Muscle of back (tissue), 13 donors: ENCODE measurements around the gene PHF20. TPM values are rescaled to one million over a fixed set of nuclear protein-coding genes. Genes with fewer than 3 reads are reported as not detected.
"Not testable (repeated sequence)": the region's sequence is repeated elsewhere in the genome, so short reads cannot be mapped to it uniquely, and the experiment has no call there.

Source experiments
- DNase-seq, 3 donors: peaks; one replicate each; pipeline versions ENCODE4 v3.0.0 to v3.0.0-alpha.2; 2013
- long read RNA-seq, 9 donors: transcript quantifications; one replicate each; lab custom pipeline, GENCODE V29; 2026
- polyA plus RNA-seq, 10 donors: library from polyadenylated mRNA; unstranded; fragments of 120-200 nt; gene quantifications; one replicate each; pipeline ENCODE4 v1.2.1, GENCODE V29; 2013; ENCODE audit not compliant: insufficient read length in 10 of 10

PHF20 gene
- polyA plus RNA-seq: 10 to 100 TPM; 22.8 to 35.7 (median 29.3) TPM
- long read RNA-seq, donor 1, full-length matches to known transcripts: 4 of 4 reads
- long read RNA-seq, donor 1, partial matches to known transcripts: 0 of 4 reads
- long read RNA-seq, donor 1, other reads (novel, unspliced or antisense): 0 of 4 reads
- long read RNA-seq, donor 2, partial matches to known transcripts: 0 of 1 reads
- long read RNA-seq, donor 2, other reads (novel, unspliced or antisense): 0 of 1 reads
- long read RNA-seq, donor 3: 0 reads
- long read RNA-seq, donor 4, partial matches to known transcripts: 0 of 21 reads
- long read RNA-seq, donor 4, other reads (novel, unspliced or antisense): 17 of 21 reads
- long read RNA-seq, donor 5, partial matches to known transcripts: 0 of 5 reads
- long read RNA-seq, donor 5, other reads (novel, unspliced or antisense): 0 of 5 reads
- long read RNA-seq, donor 6, partial matches to known transcripts: 0 of 51 reads
- long read RNA-seq, donor 6, other reads (novel, unspliced or antisense): 48 of 51 reads
- long read RNA-seq, donor 7, partial matches to known transcripts: 21 of 22 reads
- long read RNA-seq, donor 7, other reads (novel, unspliced or antisense): 0 of 22 reads
- long read RNA-seq, donor 8, partial matches to known transcripts: 0 of 4 reads
- long read RNA-seq, donor 8, other reads (novel, unspliced or antisense): 0 of 4 reads
- long read RNA-seq, donor 9: 0 reads

GRCh38 chr20:35771689-35772562 lies at the start of gene PHF20:
Gene PHF20, plus strand, starts transcription at chr20:35772015. Its CDS starts 29,508 bp downstream, at chr20:35801523.
- peak; percentile 95 to 98 (median 97) for DNase-seq

DNA sequence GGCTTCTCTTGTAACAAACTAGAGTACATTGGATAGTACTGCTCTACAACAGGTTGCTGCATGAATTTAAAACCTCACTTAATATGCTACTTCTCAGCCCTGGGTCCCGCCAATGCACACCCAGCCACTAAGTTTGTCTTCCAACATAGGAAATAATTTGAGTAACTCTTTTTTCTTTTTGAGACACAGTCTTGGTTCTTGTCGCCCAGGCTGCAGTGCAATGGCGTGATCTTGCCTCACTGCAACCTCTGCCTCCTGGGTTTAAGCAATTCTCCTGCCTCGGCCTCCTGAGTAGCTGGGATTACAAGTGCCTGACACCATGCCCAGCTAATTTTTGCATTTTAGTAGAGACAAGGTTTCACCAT lies 48.6 kb upstream of the PHF20 start:
- not testable (repeated sequence) for DNase-seq

DNA sequence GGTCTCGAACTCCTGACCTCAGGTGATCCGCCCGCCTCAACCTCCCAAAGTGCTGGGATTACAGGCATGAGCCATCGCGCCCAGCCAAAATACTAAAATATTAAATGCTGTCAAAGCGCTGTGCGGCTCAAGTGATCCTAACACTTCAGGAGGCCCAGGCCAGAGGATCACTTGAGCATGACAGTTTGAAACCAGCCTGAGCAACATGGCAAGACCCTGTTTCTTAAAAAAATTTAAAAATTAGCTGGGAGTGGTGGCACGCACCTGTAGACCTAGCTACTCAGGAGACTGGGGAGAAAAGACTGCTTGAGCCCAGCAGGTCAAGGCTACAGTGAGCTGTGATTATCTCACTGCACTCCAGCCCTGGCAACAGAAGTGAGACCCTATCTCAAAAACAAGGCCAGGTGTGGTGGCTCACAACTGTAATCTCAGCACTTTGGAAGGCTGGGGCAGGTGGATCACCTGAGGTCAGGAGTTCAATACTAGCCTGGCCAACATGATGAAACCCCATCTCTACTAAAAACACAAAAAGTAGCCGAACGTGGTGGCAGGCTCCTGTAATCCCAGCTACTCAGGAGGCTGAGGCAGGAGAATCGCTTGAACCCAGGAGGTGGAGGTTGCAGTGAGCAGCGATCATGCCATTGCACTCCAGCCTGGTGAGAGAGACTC lies 48.0 kb upstream of the PHF20 start:
- DNase-seq: not testable (repeated sequence)

- no peak for DNase-seq
Observed at GRCh38 chr20:35724321-35725230, 47.2 kb upstream of the PHF20 start.

DNA sequence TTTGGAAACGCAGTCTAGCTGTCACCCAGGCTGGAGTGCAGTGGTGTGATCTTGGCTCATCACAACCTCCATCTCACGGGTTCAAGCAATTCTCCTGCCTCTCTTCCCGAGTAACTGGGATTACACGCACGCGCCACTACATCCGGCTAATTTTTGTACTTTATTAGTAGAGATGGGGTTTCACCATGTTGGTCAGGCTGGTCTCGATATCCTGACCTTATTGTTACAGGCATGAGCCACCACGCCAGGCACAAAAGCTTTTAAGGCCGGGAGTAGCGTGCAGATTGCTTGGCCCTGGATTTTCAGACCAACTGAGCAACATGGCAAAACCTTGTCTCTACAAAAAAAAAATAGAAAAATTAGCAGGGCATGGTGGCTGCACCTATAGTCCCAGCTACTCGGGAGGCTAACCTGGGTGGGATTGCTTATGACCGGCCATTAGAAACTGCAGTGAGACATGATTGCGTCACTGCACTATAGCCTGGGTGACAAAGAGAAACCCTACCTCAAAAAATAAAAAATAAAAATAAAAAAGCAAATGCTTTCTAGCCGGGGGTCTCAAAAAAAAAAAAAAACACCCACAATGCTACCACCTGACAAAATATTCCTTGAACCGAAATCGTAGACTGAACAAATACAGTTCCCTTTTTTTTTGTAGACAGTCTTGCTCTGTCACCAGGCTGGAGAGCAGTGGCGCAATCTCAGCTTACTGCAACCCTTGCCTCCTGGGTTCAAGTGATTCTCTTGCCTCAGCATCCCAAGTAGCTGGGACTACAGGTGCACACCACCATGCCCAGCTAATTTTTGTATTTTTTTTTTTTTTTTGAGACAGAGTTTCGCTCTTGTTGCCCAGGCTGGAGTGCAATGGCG lies 44.7 kb upstream of the PHF20 start:
- no peak for DNase-seq

GRCh38 chr20:35729283-35729807 lies 42.5 kb upstream of the PHF20 start:
- DNase-seq: no peak

- DNase-seq: no peak
Observed at GRCh38 chr20:35729836-35730582, 41.8 kb upstream of the PHF20 start.

- no peak for DNase-seq
Observed at GRCh38 chr20:35730583-35731468, 41.0 kb upstream of the PHF20 start.

DNA sequence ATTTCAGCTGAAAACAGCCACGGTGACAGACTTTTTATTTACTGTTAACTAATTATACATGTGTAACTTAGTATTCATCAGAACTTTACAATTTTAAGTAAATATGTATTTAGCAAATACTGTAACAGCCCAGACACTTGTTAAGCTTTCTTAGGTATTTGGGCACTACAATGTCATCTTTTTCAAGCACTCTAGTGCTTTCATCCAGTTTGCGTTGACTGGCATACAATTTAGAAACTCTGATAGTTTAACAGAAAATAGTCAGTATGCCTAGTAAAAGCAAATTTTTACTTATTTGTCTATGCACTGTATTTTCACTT lies 40.4 kb upstream of the PHF20 start:
- DNase-seq: no peak

DNA sequence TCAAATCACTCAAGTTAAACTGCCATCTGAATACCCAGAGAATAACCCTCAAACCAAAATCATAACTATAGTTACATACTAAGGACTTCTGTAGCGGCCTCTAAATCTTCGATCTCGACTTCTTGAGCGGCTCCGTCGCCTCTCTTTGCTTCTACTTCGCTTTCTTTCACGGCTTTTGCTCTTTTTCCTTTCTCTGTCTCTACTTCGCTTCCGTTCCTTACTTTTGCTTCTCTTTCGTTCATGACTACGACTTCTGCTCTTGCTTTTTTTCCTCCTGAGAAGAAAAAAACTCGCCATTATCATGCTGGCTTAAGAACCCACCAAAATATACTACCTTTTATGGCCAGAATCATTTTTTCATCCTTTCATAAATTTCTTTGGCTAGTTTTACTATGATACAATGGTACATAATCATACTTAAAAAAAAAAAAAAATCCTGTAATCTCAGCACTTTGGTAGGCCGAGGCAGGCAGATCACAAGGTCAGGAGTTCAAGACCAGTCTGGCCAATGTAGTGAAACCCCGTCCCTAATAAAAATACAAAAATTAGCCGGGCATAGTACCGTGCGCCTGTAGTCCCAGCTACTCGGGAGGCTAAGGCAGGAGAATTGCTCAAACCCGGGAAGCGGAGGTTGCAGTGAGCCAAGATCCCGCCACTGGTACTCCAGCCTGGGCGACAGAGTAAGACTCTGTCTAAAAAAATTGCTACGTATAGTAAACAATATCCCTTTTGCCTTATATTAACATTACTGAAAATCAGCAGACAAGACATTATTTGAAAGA lies 39.8 kb upstream of the PHF20 start:
- no peak for DNase-seq

DNA sequence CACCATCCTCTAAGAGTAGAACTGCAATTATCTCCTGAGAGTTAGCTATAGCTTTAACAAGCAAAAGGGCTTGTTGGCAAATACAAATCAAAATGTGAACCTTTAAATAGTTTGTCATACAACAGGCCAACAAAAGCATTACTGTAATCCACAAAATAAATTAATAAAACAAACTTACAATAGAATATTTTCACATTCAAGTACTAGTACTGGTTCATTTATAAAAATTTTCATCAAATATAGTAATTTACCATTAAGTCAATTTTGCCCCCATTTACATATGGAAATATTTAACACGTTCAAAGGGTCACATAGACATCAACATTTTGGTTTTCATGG lies 39.2 kb upstream of the PHF20 start:
- no peak for DNase-seq

GRCh38 chr20:35734374-35734773 lies 37.4 kb upstream of the PHF20 start:
- no peak for DNase-seq

- DNase-seq: no peak
Observed at GRCh38 chr20:35734777-35735649, 36.8 kb upstream of the PHF20 start.

- no peak for DNase-seq
Observed at GRCh38 chr20:35735826-35736470, 35.9 kb upstream of the PHF20 start.

GRCh38 chr20:35737865-35738333 lies 33.9 kb upstream of the PHF20 start:
- DNase-seq: no peak
